Measurements from ENCODE around the gene LILRA6. TPM values are rescaled to one million over a fixed set of nuclear protein-coding genes. Genes with fewer than 3 reads are reported as not detected.

Gene LILRA6
- total and polyA plus RNA-seq, 2 of the 13 experiments (the other 11 are each of a cell fraction or from before 2014, with no cell fraction given) = not detected

GRCh38 chr19:54189735-54190502 is 52.7 kb downstream of the LILRA6 start (continued):
- TF ChIP-seq IRF9 (CRISPR knock-in tag; IDR thresholded peaks at IDR 0.05; ENCODE audit: borderline replicate concordance) (no peak), RBAK (CRISPR knock-in tag; IDR thresholded peaks at IDR 0.05) (no peak), ATF6 (CRISPR knock-in tag; conservative IDR thresholded peaks at IDR 0.05) (no peak), JUNB (CRISPR knock-in tag; IDR thresholded peaks at IDR 0.05; ENCODE audit: borderline replicate concordance) (no peak), HNF4A (CRISPR knock-in tag; IDR thresholded peaks at IDR 0.05) (no peak), NR2F2 (IDR thresholded peaks at IDR 0.05; ENCODE audit: borderline replicate concordance, low read depth) (no peak), NFATC3 (CRISPR knock-in tag; IDR thresholded peaks at IDR 0.05) (no peak), RARG (CRISPR knock-in tag; IDR thresholded peaks at IDR 0.05; ENCODE audit: low read depth) (no peak), YEATS4 (CRISPR knock-in tag; IDR thresholded peaks at IDR 0.05; ENCODE audit: borderline replicate concordance) (peak; percentile 33; the same call in 1 of the 2 replicates), ZNF7 (CRISPR knock-in tag; IDR thresholded peaks at IDR 0.05) (no peak), ZNF709 (CRISPR knock-in tag; IDR thresholded peaks at IDR 0.05) (no peak; the same call in 1 of the 2 replicates), ZNF878 (CRISPR knock-in tag; IDR thresholded peaks at IDR 0.05) (0 out of 2 replicates have a peak, but pooled peaks have one; percentile 24), ZNF670 (CRISPR knock-in tag; IDR thresholded peaks at IDR 0.05; ENCODE audit: borderline replicate concordance) (no peak; the same call in 1 of the 2 replicates), RAD51 (IDR thresholded peaks at IDR 0.05; ENCODE audit: borderline replicate concordance) (no peak), ZNF30 (CRISPR knock-in tag; IDR thresholded peaks at IDR 0.05) (no peak), PITX1 (CRISPR knock-in tag; IDR thresholded peaks at IDR 0.05) (no peak; the same call in 1 of the 2 replicates), ZMYM3 (CRISPR knock-in tag; IDR thresholded peaks at IDR 0.05) (no peak), ZNF260 (CRISPR knock-in tag; IDR thresholded peaks at IDR 0.05; ENCODE audit: borderline replicate concordance, low read depth) (no peak), ETS1 (CRISPR knock-in tag; IDR thresholded peaks at IDR 0.05) (no peak), ZNF782 (CRISPR knock-in tag; IDR thresholded peaks at IDR 0.05; ENCODE audit: borderline replicate concordance) (no peak)
- TF ChIP-seq, protein P1, sequence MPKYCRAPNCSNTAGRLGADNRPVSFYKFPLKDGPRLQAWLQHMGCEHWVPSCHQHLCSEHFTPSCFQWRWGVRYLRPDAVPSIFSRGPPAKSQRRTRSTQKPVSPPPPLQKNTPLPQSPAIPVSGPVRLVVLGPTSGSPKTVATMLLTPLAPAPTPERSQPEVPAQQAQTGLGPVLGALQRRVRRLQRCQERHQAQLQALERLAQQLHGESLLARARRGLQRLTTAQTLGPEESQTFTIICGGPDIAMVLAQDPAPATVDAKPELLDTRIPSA (CRISPR knock-in tag; IDR thresholded peaks at IDR 0.05; ENCODE audit: borderline replicate concordance) = no peak
- TF ChIP-seq, protein P2, sequence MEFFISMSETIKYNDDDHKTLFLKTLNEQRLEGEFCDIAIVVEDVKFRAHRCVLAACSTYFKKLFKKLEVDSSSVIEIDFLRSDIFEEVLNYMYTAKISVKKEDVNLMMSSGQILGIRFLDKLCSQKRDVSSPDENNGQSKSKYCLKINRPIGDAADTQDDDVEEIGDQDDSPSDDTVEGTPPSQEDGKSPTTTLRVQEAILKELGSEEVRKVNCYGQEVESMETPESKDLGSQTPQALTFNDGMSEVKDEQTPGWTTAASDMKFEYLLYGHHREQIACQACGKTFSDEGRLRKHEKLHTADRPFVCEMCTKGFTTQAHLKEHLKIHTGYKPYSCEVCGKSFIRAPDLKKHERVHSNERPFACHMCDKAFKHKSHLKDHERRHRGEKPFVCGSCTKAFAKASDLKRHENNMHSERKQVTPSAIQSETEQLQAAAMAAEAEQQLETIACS (CRISPR knock-in tag; IDR thresholded peaks at IDR 0.05) = no peak
- TF ChIP-seq, protein P3, sequence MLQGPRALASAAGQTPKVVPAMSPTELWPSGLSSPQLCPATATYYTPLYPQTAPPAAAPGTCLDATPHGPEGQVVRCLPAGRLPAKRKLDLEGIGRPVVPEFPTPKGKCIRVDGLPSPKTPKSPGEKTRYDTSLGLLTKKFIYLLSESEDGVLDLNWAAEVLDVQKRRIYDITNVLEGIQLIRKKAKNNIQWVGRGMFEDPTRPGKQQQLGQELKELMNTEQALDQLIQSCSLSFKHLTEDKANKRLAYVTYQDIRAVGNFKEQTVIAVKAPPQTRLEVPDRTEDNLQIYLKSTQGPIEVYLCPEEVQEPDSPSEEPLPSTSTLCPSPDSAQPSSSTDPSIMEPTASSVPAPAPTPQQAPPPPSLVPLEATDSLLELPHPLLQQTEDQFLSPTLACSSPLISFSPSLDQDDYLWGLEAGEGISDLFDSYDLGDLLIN (CRISPR knock-in tag; IDR thresholded peaks at IDR 0.05; ENCODE audit: borderline replicate concordance) = no peak

Data from HepG2 (cell line).